GM21529 (cell line): Measurements from ENCODE around the gene IKZF2.

Source experiments
- ATAC-seq: cut with Tn5 transposase; IDR thresholded peaks from one replicate; pipeline ENCODE4 v1.9.1; 2021; ENCODE audit not compliant: unreplicated experiment

The IKZF2 gene

DNA sequence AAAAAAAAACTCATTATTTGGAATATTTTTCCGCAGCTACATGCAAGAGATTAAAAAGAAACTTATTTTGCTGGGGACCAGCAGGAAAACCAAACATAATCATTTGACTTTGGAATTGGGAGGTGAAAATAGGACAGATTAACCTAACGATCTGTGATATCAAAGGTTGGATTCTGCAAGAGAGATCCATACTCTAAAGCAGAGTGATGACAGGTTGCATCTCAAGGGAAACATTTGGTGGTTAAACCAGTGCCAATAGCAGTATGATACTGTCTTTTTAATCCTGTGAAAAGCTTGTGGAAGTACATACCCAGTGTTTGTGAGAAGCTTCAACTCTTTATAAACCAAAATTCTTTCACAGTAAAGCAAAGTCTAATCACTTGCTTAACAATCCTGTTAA, 5.3 kb upstream of the IKZF2 start:
- no peak for ATAC-seq

DNA sequence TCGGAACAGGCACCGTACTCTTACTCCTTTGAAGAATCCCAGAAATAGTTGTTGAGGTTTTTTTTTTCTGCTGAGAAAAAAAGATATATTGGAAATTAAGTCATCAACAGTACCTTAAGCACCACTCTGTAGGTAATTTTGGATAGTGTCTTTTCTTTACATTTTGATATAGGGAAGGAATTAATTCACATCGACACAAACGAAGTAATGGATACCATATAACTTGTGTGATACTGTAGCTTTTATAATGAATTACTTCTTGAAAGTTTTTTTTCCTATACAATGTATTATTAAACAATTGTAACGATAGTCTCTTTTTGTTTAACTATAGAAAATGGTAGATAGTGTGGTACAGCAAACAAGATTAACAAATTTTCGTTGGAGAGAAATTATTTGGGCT, 1.5 kb upstream of the IKZF2 start:
- ATAC-seq = no peak

DNA sequence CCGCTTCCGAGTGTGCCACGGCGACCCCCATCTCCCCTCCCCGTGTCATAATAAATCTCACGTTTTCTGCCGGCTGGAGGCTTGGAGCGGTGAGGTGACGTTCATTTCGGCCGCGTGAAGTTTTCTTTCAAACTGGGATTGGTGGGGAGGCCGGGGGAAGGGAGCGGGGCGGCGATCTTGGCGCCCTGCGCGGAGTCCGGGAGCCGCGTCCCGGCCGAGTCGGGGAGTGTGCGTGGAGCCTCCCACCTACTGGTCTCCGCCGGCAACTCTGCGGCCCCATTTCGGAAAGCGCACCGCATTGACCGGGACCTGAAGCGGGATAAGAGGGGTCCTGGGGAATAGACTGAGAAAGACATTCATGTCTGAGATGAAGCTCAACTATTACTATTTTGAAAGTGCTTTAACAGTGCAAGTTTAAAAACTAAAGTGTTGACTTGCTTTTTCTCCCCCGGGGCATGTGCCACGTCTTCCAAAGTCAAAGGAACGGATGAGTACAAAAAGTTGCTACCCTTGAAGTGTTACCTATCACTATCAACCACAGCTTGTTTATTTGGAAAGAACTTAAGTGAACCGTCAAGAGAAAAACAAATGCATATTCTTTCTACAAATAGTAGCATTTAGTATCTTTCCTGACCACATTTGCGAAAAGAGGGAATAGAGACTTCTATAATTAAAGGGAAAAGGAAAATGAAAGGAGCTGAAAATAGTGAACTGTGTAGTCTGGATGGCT, 818 bp upstream of the IKZF2 start:
- ATAC-seq = peak; percentile 26

DNA sequence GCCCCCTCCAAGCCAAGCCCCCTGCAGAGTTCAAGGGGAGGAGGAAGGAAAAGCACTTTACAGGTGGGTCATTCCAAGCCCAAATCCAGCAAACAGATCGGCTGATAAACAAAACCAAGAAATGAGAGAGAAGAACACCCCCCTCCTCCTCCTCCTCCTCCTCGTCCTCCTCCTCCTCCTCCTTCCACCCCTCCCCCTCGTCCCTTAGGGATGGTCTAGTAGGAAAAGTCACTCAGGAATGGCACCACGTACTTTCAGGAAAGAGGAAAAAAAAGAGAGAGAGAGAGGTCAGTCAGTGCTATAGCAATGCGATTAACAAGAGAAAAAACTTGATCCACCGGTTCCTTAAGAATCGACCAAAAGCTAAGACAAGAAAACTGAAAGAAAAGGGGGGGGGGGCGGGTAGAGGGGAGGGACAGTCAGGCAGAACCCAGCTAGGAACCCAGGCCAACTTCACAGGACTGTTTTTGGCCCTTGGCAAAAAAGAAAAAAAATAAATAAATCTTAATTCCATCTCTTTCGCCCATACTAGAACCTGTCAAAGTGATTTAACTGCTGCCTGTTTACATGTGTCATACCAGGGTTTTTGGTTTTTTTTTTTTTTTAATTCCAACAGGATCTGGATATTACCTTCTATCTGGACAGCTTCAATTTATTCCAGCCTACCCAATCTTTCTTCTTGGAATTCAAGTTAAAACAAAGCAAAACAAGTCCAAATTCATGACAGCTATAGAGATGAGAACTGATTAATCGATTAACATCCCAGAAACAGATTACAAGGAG, 906 bp downstream of the IKZF2 start:
- no peak for ATAC-seq

DNA sequence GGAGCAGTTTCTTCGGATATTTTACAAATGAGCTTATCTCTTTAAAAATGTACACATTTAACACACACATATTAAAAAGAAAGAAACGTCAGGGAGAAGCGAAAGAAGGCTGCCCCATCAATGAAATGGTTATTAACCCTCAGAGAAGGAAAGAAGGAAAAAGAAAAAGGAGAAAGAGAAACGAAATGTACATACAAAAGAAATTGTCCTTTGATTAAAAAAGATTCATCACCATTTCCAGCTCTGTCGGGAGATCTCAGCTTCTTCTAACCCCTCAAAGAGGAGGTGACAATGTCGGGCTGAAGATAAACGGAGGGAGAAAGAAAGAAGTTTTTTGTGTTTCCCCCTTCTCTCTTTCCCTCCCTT, 1.5 kb downstream of the IKZF2 start:
- no peak for ATAC-seq

DNA sequence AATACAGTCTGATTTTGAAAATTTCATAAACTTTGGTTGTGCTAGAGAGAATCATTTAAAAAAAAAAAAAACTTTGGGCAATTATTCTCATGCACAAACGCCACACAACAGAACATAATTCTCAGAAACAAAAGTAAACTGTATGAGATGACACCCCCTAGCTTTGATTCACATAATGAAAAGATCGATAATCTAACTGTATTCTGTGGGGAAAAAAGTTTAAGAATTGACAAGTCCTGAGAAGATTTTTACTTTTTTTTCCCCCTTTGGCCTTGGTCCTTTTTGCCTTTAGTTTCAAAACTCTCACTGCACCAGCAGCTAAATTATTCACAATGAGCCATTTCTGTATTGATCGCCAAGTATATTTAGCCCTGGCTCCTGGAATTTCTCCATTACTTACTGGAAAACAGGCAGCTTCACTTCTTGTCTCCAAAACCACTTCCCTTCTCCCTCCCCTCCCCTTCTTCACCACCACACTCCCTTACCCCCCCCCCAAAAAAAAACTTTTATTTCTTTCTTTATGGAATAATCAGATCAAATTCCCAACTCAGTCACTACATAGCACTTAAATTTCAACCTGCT, 2.0 kb downstream of the IKZF2 start:
- no peak for ATAC-seq

DNA sequence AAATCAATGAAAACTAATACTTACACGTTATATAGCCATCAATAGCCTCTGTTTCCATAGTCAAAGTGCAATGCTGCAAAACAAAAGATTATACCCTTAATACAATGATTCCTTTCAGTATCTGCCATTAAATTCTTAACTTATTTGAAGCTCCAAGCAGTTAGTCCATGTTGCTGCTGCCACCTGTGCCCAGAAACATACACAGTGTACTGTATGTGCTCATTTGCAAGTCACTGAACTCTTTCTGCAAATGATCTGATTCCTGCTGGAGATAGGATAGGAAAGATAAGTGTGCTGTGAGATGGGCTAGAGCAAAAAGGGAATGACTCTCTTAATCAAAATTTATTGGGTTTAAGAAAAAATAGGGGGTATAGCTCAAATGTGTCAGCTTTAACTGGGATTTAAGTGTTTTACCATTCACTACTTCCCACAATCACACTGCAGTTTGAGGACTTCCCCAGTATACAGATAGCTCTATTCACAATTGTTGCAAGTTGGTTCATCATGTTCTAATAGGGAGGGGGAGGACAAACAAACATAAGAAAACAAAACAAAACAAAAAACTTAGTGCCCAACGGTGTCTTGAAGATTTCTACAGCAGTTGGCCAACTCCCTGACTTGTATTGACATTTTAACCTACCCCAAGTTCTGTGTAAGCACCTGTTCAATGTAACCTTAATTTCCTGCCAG, 2.7 kb downstream of the IKZF2 start:
- no peak for ATAC-seq

DNA sequence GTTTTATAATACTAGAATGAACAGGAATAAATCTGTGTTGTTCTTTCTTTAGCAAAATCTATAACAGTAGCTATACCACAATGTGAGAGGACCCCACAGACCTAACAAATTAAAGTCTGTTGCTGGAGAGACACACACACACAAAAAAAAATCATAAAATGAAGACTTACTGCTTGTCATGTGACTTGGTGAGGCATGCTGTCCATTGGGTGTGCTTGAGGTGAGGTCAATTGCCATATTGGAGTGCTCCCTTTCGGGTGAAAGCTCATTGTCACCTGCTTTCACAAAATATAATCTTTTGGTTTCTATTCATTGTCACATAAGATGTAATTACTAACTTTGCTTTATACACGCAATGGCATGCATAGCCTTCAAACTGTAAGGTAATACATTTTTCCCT, 3.9 kb downstream of the IKZF2 start:
- no peak for ATAC-seq

DNA sequence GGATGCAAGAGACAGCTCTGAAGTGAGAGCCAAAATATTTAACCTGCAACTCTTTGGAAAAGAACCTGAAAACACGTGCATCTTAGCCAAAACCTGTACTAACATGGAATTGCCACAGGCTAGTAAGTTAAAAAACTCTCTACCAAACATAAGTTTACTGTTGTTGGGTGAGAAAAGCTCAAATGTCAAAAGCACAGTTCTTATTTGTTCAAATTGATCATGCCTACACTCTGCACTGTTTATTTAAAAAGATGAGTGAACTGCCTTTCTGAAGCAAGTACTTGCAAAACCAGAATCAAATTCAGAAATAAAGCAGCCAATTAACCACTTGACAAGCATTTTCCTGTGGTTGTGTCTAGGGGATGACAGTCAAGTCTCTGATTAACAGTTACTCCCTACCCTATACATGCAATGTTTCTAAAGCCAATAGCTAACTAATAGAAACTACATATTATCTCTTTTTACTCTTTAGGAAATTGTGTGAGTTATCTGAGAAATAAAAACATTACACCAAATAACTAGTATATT, 5.6 kb downstream of the IKZF2 start:
- ATAC-seq = no peak

DNA sequence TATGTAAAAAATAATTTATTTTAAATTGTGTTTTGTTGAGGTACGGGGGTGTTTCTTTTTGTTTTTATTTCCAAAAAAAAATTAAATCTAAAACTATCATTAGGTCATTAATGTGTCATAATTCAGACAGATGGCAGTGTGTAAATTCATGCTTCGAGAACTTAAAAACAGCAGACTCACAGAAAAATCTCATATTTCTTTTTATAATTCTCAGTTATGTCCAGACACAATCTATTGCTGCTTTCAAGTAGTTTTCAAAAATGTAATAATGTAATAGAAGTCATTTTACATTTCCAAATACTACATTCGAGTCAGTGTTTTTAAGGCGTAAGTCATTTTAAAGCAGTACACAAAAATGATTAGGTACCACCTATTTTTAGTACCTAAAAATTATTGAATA, 14.3 kb downstream of the IKZF2 start:
- no peak for ATAC-seq

DNA sequence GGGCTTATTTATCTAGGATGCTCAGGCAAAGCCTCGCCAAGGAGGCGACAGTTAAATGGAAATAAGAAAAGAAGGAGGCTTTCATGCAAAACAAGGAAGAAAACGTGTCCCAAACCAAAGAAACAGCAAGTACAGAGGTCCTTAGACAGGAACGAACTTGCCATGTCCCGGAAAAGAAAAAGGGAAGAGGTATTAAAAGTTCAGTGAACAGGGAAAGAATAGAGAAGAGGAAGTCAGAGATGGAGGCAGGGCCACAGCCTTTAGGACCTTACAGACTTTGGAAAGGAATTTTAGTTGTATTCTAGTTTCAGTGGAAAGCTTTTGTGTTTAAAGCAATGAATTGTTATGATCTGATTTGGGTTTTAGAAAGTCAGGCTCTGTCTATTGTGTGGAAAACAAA, 22.1 kb downstream of the IKZF2 start:
- ATAC-seq = no peak

DNA sequence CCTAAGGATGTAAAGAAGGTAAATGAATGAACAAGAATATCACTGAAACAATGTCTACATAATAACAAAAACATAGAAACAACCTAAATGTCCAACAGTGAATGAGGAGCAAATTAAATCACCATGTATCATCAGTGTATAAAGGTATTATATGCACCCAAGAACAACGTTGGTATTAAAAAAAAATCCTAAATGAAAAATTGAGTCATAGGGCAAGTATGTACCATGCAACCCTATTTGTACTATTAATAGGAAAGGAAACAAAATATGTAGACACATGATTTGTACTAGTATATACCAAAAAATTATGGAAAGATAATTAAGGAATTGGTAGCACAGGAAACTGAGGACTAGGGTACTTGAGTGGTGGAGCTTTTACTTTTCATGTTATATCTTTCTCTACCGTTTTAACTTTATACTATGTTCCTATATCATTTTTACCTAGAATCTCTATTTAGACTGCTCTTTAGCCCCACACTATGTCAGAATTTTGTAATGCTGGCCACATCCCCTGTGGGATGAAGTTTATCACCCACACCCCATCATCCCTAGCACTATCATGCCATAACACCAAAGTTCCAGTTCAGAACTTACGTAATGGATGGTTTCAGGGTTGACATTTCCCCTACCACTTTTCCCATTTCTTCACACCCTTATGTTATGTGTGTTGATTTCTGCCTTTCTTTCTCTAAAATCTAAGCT, 25.6 kb downstream of the IKZF2 start:
- ATAC-seq = no peak

DNA sequence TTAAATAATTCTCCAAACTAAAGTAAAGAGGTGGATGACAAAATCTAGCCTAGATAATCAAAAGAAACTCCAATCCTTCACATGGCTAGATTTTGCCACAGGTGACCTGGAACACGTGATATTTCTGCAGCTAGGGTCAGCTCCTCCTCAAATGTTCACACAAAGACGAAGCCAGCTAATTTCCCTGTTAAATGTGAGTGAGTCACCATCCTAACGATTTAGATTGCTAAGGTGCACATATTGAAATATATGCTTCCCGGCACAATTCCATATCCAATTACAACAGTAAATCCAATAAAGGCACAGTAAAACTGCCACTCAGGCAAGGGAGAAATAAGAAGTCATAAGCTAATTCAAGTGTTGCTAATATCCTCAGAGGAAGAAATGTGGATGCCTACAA, 28.7 kb downstream of the IKZF2 start:
- ATAC-seq = no peak

DNA sequence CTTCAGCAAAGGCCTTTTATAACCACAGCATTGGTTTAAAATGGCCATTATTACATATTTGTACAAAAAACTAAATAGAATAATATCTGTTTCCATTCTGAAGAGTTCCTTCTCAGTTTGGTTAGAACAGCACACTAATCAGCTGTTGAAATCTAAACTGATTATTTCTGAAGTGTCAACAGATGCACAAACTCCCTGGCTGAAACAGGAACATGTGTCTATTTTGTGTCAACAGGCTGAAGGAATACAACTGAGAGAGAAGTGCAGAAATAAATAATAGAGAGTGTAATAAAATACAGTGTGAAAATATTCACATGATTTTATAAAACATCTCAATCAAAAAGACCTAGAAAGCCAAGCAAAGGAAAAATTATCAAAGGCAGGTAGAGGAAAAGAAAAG, 29.7 kb downstream of the IKZF2 start:
- no peak for ATAC-seq

DNA sequence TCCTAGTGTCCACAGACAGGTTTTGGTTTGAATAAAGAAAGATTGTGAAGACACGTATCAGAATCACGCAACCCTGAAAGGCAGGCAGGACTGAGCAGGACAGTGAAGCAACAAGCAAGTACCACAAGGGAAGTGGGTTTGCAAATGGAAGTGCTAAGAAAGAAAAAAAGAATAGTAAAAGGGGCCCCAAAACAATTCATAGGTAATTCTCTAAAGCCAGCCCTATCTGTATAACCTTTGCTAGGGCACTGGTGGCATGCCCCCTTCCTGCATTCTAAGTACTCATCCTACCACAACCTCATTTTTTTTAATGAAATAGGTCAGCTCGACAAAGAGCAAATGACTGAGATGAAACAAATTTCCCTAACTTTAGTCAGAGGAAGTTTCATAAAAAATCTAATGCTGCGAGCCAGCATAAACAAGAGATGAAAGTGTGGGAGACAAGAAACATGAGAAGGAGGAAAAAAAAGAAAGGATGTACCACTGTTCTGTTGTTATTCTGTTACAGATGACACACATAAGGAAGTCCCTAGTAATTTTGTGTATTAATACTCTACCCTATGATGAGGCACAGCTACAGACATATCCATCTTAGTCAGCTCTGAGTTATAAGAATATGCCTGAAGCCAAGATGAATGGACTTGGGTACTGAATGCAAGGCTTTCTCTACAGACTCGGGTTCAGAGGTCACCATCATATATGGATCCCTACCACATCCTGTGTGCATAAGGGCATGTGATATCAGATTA, 32.2 kb downstream of the IKZF2 start:
- ATAC-seq = peak; percentile 73

DNA sequence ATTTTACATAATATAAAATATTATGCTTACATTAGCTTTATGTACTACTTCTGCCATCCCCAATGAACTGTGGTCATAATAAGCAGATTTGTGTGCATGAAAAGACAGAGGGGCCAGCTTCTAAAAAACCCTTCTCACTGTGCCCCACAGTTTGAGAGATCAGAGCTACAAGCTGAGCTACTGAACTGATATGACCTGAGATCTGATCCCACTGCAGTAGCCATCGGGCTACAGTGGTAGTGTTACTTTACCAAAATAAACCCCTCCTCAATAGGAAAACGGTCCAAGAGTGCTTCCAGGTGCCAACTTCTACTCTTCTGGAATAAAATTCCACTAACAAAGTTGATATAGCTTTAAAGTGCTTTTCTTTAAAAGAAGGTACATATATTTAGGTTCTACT, 43.1 kb downstream of the IKZF2 start:
- no peak for ATAC-seq

DNA sequence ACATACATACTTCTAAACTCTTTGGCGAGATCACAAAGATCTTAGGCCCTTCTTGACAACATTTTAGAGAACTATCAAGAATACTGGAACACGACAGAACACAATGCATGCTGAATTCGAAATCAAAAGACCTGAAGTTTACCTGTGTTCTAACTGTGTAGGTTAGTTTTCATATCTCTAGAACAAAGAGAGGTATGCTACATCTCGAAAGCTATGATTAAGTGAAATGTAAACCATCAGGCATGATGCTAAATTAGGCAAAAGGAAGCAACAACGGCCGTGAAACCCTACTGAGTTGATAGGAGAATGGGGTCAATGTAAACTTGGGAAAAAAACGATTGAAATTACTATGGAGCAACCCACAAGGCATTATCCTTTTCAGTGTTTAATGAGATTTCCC, 43.7 kb downstream of the IKZF2 start:
- ATAC-seq = no peak

DNA sequence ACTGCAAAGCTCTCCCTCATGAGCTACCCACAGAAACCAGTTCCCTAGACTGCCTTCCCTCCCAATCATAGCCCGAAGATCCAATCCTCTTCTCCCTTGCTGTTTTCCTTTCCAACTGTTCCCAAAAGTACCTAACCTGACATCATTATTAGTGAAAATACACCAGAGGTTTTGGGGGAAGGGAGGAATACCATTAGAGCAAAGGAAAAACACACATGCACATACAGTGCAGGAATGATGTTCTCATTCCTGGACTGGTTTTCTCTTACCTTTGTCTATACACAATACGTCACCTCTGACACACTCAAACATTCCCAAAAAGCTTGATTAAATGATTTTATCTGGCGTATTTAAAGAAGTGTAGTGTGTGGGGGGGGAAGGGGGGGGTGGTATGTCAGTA, 46.2 kb downstream of the IKZF2 start:
- ATAC-seq = no peak

DNA sequence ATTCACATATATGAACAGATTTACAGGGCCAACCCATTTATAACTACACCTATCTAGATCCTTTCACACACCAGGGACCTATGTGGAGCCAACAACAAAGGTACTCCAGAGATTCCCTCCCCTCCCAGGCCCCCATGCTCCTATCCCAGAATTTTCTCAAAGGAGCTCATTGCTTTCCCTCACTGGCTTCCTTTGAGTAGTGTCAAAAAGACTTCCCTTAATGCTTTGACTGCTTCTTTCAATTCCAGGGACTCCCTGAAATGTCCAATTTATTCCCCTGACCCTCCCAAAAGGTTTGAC, 46.6 kb downstream of the IKZF2 start:
- ATAC-seq = no peak

DNA sequence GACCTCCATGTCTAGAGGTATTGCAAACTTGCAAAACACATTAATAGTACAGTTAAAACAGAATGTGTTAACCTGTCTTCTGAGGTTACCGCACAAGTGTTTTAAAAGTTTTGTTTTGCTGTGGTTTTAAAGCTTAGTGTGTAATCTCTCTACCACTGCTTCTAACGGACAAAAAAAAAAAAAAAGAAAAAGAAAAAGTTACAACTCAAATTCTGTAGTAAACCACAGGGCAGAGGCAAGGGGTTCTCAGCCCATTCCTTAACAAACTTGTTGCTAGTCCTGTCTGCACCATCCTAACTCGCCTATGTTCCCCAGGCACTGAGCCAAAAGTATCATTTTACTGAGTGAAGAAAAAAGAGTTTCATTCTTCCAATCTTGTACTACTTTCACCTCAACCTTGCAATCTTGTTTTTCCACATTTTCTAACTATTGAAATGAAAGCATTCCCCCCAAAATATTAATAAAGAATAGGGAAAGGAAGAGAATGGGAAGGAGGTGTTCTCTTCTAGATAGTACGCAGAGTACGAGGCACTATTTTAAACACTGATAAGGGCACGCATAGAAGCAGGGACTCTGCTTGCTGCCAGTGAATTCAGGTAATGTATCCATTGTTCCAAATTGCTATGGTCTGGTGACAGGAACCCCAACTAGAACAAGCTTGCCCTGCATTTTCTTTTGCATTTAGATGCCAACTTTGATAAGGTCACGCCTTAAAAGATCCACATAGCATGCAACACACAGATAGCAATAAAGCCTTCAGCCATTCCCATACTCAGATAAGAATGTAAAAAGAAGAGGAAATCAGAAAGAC, 47.1 kb downstream of the IKZF2 start:
- no peak for ATAC-seq
